Prostate gland (tissue), 2 donors: ENCODE results near the gene FOLR2.

Experiments used
- POLR2A ChIP-seq: fragments of 450-650 bp; IDR thresholded peaks from one replicate; pipeline ENCODE4 v1.6.1; 2016; ENCODE audit warnings: antibody characterized with exemption, mild to moderate bottlenecking
- POLR2AphosphoS5 ChIP-seq: sonication (generic); formaldehyde crosslinking; IDR thresholded peaks from one replicate; pipeline ENCODE4 v1.6.1; 2017; ENCODE audit warnings: antibody characterized with exemption
- TF ChIP-seq, protein P1 (sequence below), 4 experiments: fragments of 200-600 bp in 2 of 4; fragments of 450-650 bp in 2 of 4; sonication (generic) in 2 of 4; IDR thresholded peaks; 1 replicate in 3 of 4; 2 replicates in 1 of 4; pipeline ENCODE4 v1.5.1; 2016 to 2019; ENCODE audit warnings: antibody characterized with exemption in 4 of 4, mild to moderate bottlenecking in 2 of 4, moderate library complexity in 2 of 4

DNA sequence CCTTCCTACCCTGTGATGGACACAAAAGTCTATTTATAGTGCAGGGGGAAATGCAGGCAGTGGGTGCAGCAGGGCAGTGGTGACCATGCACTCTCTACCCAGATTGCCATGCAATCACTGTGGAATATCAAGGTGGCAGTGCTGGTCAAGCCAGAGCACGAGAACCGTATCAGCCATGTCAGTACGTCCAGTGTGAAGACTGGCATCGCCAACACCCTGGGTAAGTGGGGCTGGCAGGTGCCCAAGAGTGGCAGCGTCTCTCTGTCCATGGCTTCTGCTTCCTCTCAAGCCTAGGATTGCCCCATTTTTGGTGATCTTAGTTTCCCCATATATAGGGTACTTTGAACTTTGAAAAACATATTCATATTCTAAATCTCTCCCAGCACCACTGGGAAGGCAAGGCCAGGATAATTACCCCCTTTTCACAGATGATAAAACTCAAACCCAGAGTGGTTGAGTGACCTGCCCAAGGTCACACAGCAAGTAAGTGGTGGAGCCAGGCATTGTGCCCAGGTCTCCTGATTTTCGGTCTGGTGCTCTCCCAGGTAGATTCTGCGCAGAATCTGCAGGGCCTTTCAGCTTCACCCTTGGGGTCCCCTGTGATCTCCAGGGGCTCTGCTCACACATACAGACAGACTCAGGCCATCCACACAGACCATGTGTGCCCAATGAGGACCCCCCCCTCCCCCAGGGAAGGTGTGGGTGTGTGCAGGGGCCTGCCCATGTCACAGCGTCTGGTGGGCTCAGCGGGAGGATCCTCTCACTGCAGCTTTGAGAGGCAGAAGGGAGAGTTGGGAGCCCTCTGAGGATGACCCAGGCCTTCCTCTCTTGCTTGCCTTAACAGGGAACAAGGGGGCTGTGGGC, 15.0 kb downstream of the FOLR2 start:
- TF ChIP-seq POLR2A (no peak), POLR2AphosphoS5 (no peak)
- TF ChIP-seq, protein P1, sequence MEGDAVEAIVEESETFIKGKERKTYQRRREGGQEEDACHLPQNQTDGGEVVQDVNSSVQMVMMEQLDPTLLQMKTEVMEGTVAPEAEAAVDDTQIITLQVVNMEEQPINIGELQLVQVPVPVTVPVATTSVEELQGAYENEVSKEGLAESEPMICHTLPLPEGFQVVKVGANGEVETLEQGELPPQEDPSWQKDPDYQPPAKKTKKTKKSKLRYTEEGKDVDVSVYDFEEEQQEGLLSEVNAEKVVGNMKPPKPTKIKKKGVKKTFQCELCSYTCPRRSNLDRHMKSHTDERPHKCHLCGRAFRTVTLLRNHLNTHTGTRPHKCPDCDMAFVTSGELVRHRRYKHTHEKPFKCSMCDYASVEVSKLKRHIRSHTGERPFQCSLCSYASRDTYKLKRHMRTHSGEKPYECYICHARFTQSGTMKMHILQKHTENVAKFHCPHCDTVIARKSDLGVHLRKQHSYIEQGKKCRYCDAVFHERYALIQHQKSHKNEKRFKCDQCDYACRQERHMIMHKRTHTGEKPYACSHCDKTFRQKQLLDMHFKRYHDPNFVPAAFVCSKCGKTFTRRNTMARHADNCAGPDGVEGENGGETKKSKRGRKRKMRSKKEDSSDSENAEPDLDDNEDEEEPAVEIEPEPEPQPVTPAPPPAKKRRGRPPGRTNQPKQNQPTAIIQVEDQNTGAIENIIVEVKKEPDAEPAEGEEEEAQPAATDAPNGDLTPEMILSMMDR (IDR thresholded peaks at IDR 0.05): no peak
